ENCODE data around the gene CCT6B. TPM values are rescaled to one million over a fixed set of nuclear protein-coding genes. Genes with fewer than 3 reads are reported as not detected.

Gene CCT6B
- total RNA-seq, 1 experiment from 2014 or later: 1.1 TPM

DNA sequence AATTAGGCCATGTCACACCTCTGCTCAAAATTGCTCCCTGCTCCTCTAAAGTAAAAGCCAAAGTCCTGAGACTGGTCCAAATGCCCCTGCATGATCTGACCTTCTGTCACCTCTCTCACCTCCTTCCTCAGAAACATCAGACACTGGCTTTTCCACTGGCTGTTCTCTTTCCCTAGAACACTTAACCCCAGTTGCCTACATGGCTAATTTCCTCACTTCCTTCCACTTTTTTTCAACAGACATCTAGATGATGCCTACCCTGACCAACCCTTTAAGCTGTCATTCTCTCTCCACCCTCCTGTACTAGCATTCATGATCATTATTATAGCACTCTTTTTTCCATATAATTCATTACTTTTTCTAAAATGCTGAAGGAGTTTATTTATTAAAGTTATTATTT is 31.0 kb downstream of the CCT6B start:
- no peaks in the 10 kb centered on the region for H3K27me3 ChIP-seq (ENCODE audit: insufficient read depth, low read length)
- no peak overlapping the region for H2AFZ ChIP-seq (ENCODE audit: low read depth, low read length, poor library complexity, severe bottlenecking)
- H3K4me3 ChIP-seq (replicated peaks in 1 of 2; ENCODE audit: low read depth in 1 of 2, low read length in 2 of 2): no peak overlapping the region
- ChIA-PET POLR2A (no interaction called here), CTCF (no interaction called here), RAD21 (ENCODE audit: low non-redundant PET in 1 of 2, low total read pairs in 2 of 2, uncharacterized antibody in 2 of 2, unreplicated experiment in 2 of 2) (no interaction called here)
- intact Hi-C loops (cut with micrococcal nuclease): no loop called here
- no peaks in the 10 kb centered on the region for H3K9me2 ChIP-seq (ENCODE audit: insufficient read depth)
- H3K36me3 ChIP-seq (ENCODE audit: control insufficient read depth in 1 of 2, insufficient read depth in 2 of 2, low read length in 2 of 2): no peaks in the 10 kb centered on the region
- no peak for TF ChIP-seq EZH2phosphoT487 (IDR thresholded peaks at IDR 0.05; ENCODE audit: borderline replicate concordance)
- no peak for TF ChIP-seq RAD21 (IDR thresholded peaks at IDR 0.05; ENCODE audit: low read depth)
- TF ChIP-seq SRF (IDR thresholded peaks at IDR 0.05; ENCODE audit: low read depth): no peak
- TF ChIP-seq, protein P1, sequence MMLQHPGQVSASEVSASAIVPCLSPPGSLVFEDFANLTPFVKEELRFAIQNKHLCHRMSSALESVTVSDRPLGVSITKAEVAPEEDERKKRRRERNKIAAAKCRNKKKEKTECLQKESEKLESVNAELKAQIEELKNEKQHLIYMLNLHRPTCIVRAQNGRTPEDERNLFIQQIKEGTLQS (IDR thresholded peaks at IDR 0.05): no peak
- no peak for TF ChIP-seq JUND (IDR thresholded peaks at IDR 0.05)
- TF ChIP-seq, protein P2, sequence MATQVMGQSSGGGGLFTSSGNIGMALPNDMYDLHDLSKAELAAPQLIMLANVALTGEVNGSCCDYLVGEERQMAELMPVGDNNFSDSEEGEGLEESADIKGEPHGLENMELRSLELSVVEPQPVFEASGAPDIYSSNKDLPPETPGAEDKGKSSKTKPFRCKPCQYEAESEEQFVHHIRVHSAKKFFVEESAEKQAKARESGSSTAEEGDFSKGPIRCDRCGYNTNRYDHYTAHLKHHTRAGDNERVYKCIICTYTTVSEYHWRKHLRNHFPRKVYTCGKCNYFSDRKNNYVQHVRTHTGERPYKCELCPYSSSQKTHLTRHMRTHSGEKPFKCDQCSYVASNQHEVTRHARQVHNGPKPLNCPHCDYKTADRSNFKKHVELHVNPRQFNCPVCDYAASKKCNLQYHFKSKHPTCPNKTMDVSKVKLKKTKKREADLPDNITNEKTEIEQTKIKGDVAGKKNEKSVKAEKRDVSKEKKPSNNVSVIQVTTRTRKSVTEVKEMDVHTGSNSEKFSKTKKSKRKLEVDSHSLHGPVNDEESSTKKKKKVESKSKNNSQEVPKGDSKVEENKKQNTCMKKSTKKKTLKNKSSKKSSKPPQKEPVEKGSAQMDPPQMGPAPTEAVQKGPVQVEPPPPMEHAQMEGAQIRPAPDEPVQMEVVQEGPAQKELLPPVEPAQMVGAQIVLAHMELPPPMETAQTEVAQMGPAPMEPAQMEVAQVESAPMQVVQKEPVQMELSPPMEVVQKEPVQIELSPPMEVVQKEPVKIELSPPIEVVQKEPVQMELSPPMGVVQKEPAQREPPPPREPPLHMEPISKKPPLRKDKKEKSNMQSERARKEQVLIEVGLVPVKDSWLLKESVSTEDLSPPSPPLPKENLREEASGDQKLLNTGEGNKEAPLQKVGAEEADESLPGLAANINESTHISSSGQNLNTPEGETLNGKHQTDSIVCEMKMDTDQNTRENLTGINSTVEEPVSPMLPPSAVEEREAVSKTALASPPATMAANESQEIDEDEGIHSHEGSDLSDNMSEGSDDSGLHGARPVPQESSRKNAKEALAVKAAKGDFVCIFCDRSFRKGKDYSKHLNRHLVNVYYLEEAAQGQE (IDR thresholded peaks at IDR 0.05; ENCODE audit: low read depth): no peak
- no peak for TF ChIP-seq FOSL1 (IDR thresholded peaks at IDR 0.05; ENCODE audit: low read depth)
- no peak for TF ChIP-seq CTCF (IDR thresholded peaks at IDR 0.05 in 2 of 3, conservative IDR thresholded peaks at IDR 0.05 in 1 of 3; ENCODE audit: borderline replicate concordance in 1 of 3, insufficient read depth in 1 of 3, low read depth in 2 of 3, low read length in 2 of 3)
- TF ChIP-seq ELF1 (IDR thresholded peaks at IDR 0.05; ENCODE audit: borderline replicate concordance, low read depth): no peak
- TF ChIP-seq ZFX (IDR thresholded peaks at IDR 0.05): no peak
- no peak for TF ChIP-seq CBX3 (IDR thresholded peaks at IDR 0.05; ENCODE audit: low read depth)
- TF ChIP-seq SP1 (IDR thresholded peaks at IDR 0.05; ENCODE audit: low read depth): no peak
- TF ChIP-seq EGR1 (IDR thresholded peaks at IDR 0.05; ENCODE audit: low read depth): no peak
- no peak for TF ChIP-seq SIN3A (IDR thresholded peaks at IDR 0.05; ENCODE audit: low read depth)
- no peak for TF ChIP-seq CEBPB (IDR thresholded peaks at IDR 0.05; ENCODE audit: low read depth)
- TF ChIP-seq POLR2AphosphoS5 (IDR thresholded peaks at IDR 0.05; ENCODE audit: low read depth, low read length): no peak
- TF ChIP-seq TCF7L2 (IDR thresholded peaks at IDR 0.05; ENCODE audit: borderline replicate concordance, extremely low read depth, insufficient read depth, insufficient read length): no peak
- TF ChIP-seq POLR2A (IDR thresholded peaks at IDR 0.05; ENCODE audit: borderline replicate concordance, extremely low read depth, insufficient read depth, insufficient read length): no peak
- no peak for TF ChIP-seq MAX (IDR thresholded peaks at IDR 0.05)
- BruUV-seq (replicated peaks): no TSS peak
- no peaks in the 10 kb centered on the region for H3K9me3 ChIP-seq (ENCODE audit: control insufficient read depth in 1 of 2, insufficient read depth in 1 of 2, low read depth in 1 of 2, low read length in 2 of 2)
- H3K27ac ChIP-seq (ENCODE audit: low read depth, low read length): no peak overlapping the region
- H3K4me2 ChIP-seq (ENCODE audit: low read length): no peak overlapping the region
- DNase-seq (ENCODE audit: low read depth, low spot score) (no peak), ATAC-seq (no peak)
- H3K9ac ChIP-seq (ENCODE audit: low read length): no peak overlapping the region
- no peaks in the 10 kb centered on the region for H3K79me2 ChIP-seq (ENCODE audit: insufficient read depth, low read length)
- H3K4me1 ChIP-seq (ENCODE audit: control insufficient read depth in 1 of 2, insufficient read depth in 2 of 2, low read length in 2 of 2): no peaks in the 10 kb centered on the region
- H4K20me1 ChIP-seq (ENCODE audit: insufficient read depth): no peaks in the 10 kb centered on the region
